Glutamatergic neuron (in vitro differentiated cells): ENCODE data around the gene ANK3. TPM values are rescaled to one million over a fixed set of nuclear protein-coding genes. Genes with fewer than 3 reads are reported as not detected.

Experiments
- DNase-seq: peaks from one replicate; pipeline ENCODE4 v3.0.0; 2022
- H3K27ac Mint-ChIP-seq: one replicate; pipeline ENCODE4 v1.8.0; 2020; ENCODE audit warnings: mild to moderate bottlenecking, mixed read lengths, inconsistent platforms; ENCODE audit not compliant: unreplicated experiment
- H3K27me3 Mint-ChIP-seq: one replicate; pipeline ENCODE4 v1.8.0; 2020; ENCODE audit warnings: mild to moderate bottlenecking, moderate library complexity, mixed read lengths, inconsistent platforms; ENCODE audit not compliant: unreplicated experiment
- H3K36me3 Mint-ChIP-seq: one replicate; pipeline ENCODE4 v1.8.0; 2020; ENCODE audit warnings: mild to moderate bottlenecking, mixed read lengths, inconsistent platforms; ENCODE audit not compliant: unreplicated experiment
- H3K4me1 Mint-ChIP-seq: one replicate; pipeline ENCODE4 v1.8.0; 2020; ENCODE audit warnings: mild to moderate bottlenecking, low read depth, mixed read lengths, inconsistent platforms; ENCODE audit not compliant: unreplicated experiment
- H3K4me3 Mint-ChIP-seq: one replicate; pipeline ENCODE4 v1.8.0; 2020; ENCODE audit warnings: mild to moderate bottlenecking, mixed read lengths, inconsistent platforms; ENCODE audit not compliant: unreplicated experiment
- H3K9me3 Mint-ChIP-seq: one replicate; pipeline ENCODE4 v1.8.0; 2020; ENCODE audit warnings: mild to moderate bottlenecking, moderate library complexity, mixed read lengths, inconsistent platforms; ENCODE audit not compliant: unreplicated experiment
- CTCF ChIP-seq: fragments of 200-600 bp; sonication (generic); IDR thresholded peaks from one replicate; pipeline ENCODE4 v1.5.0; 2021; ENCODE audit not compliant: partially characterized antibody, unreplicated experiment
- total RNA-seq: library from RNA; stranded (reverse); fragmentation: NEBNext Ultra II Directional; extraction: Animal tissue kit (Norgen Biotek cat#: 25700); gene quantifications from one replicate; pipeline ENCODE4 v1.2.1, GENCODE V29; 2021; ENCODE audit not compliant: unreplicated experiment

The ANK3 gene
- total RNA-seq, 1 donor from 2014 or later = 84.9 TPM

- no peaks in the 10 kb centered on the region for H3K27me3 Mint-ChIP-seq
- no peak overlapping the region for H3K4me3 Mint-ChIP-seq
- H3K9me3 Mint-ChIP-seq = no peaks in the 10 kb centered on the region
- peak; percentile 81 for TF ChIP-seq CTCF
- no peaks in the 10 kb centered on the region for H3K36me3 Mint-ChIP-seq
- DNase-seq = no peak
- H3K4me1 Mint-ChIP-seq = no peaks in the 10 kb centered on the region
- H3K27ac Mint-ChIP-seq = no peak overlapping the region
Observed at GRCh38 chr10:60099998-60100747, 289.5 kb downstream of the ANK3 start.

DNA sequence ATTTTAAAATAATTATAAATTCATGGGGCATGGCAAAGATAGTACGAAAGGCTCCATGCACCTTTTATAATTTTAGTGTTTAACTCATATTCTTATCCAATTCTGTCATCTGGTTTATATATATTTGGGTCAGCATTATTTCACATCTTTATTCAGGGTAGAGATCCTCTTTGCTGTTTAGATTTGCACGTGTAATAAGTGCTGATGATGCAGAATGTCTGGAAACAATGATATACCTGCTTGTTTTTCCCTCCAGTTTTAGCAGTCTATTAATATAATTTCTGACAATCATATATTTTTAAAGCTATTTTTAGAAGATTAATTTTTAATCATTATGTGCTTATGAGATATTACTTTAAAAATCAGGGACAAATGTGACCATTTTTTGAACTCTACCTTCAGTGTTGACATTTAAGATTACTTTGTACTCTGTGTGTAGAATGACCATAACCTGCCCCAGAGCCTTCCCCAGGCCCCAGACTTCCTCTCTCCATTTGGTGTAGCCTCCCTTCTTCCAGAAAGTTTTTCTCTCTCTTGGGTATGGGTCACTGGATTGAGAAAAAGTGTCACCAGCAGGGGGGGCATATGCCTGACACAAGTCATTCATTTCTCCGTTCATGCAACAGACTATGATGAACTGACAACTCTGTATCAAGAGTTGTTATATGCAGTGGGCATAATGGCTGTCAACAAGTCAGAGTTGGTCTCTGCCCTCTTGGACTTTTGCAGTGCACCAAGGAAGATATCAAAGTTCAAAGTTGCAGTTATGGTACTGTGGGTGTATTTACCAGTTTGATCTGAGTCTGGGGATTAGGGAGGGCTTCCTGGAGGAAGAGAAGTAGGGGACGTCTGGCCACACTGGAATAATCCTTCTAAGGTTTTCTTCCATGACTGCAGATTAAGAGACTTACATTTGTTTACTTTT, 290.7 kb downstream of the ANK3 start:
- Mint-ChIP-seq H3K27me3 (no peaks in the 10 kb centered on the region), H3K9me3 (no peaks in the 10 kb centered on the region), H3K27ac (no peak overlapping the region), H3K36me3 (no peaks in the 10 kb centered on the region), H3K4me1 (no peaks in the 10 kb centered on the region), H3K4me3 (no peak overlapping the region)
- TF ChIP-seq CTCF = peak; percentile 50
- DNase-seq = peak; percentile 21

- H3K4me3 Mint-ChIP-seq = no peak overlapping the region
- no peaks in the 10 kb centered on the region for H3K36me3 Mint-ChIP-seq
- no peak for DNase-seq
- no peak for TF ChIP-seq CTCF
- no peaks in the 10 kb centered on the region for H3K9me3 Mint-ChIP-seq
- no peaks in the 10 kb centered on the region for H3K4me1 Mint-ChIP-seq
- no peak overlapping the region for H3K27ac Mint-ChIP-seq
- H3K27me3 Mint-ChIP-seq = no peaks in the 10 kb centered on the region
Observed at GRCh38 chr10:60096761-60097513, 292.7 kb downstream of the ANK3 start.

DNA sequence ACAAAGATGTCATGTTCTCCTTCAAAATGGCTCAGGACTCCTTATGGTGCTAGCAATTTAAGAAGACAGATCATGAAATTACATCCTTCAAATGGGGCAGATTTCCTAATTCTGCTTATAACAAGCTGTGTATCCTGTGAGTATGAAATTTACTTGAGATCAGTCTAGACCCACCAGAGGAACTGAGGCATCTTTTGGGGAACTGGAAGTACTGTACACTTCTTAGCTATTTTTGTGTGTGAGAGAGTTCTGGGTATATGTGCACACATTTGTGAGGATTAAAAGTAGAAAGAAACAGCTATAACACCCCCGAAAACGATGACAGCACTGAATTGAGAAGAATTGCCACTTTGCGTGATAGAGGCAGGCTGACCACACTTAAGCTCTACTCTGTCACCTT, 296.4 kb downstream of the ANK3 start:
- H3K4me1 Mint-ChIP-seq = no peaks in the 10 kb centered on the region
- H3K27ac Mint-ChIP-seq = no peak overlapping the region
- no peaks in the 10 kb centered on the region for H3K27me3 Mint-ChIP-seq
- H3K4me3 Mint-ChIP-seq = no peak overlapping the region
- H3K36me3 Mint-ChIP-seq = no peaks in the 10 kb centered on the region
- no peaks in the 10 kb centered on the region for H3K9me3 Mint-ChIP-seq
- no peak for TF ChIP-seq CTCF
- no peak for DNase-seq
